Duodenal mucosa (tissue), 2 donors: ENCODE results near the gene CCDC194.
"Not testable (repeated sequence)": the region's sequence is repeated elsewhere in the genome, so short reads cannot be mapped to it uniquely, and the experiment has no call there.

Experiments used
- H3K27ac ChIP-seq: one replicate; pipeline ENCODE4 v1.7.0; 2013; ENCODE audit warnings: low read depth, low read length
- H3K27me3 ChIP-seq, 2 donors: one replicate each; pipeline ENCODE4 v1.7.0; 2013; ENCODE audit warnings: low read length in 2 of 2, control low read depth in 1 of 2; ENCODE audit not compliant: insufficient read depth in 2 of 2, control insufficient read depth in 1 of 2
- H3K36me3 ChIP-seq, 2 donors: one replicate each; pipeline ENCODE4 v1.7.0; 2013; ENCODE audit warnings: low read length in 2 of 2, control low read depth in 1 of 2; ENCODE audit not compliant: insufficient read depth in 2 of 2, control insufficient read depth in 1 of 2
- H3K4me1 ChIP-seq, 2 donors: one replicate each; pipeline ENCODE4 v1.7.0; 2013; ENCODE audit warnings: low read length in 2 of 2, control low read depth in 1 of 2; ENCODE audit not compliant: insufficient read depth in 2 of 2, control insufficient read depth in 1 of 2
- H3K4me3 ChIP-seq, 2 donors: one replicate each; pipeline ENCODE4 v1.7.0; 2013; ENCODE audit warnings: low read length in 2 of 2, low read depth in 1 of 2
- H3K9ac ChIP-seq, 2 donors: one replicate each; pipeline ENCODE4 v1.7.0; 2013; ENCODE audit warnings: low read length in 2 of 2, low read depth in 1 of 2
- H3K9me3 ChIP-seq, 2 donors: one replicate each; pipeline ENCODE4 v1.7.0; 2013; ENCODE audit warnings: low read length in 2 of 2, control low read depth in 1 of 2; ENCODE audit not compliant: control insufficient read depth in 1 of 2

CCDC194 gene

GRCh38 chr19:17370026-17370587, 23.9 kb downstream of the CCDC194 start:
- Histone ChIP-seq H3K9ac (no peak overlapping the region), H3K4me3 (no peak overlapping the region), H3K9me3 (no peaks in the 10 kb centered on the region), H3K27ac (no peak overlapping the region), H3K4me1 (peaks cover 0 to 3% of the 10 kb centered on the region in 2 donors), H3K27me3 (peaks cover 0 to under 1% of the 10 kb centered on the region in 2 donors), H3K36me3 (no peaks in the 10 kb centered on the region)

- H3K9me3 ChIP-seq, result no peaks in the 10 kb centered on the region
- H3K9ac ChIP-seq, result no peak overlapping the region
- no peaks in the 10 kb centered on the region for H3K36me3 ChIP-seq
- peaks cover 0 to 2% of the 10 kb centered on the region in 2 donors for H3K4me1 ChIP-seq
- H3K27ac ChIP-seq, result no peak overlapping the region
- peaks cover 0 to 2% of the 10 kb centered on the region in 2 donors for H3K27me3 ChIP-seq
- no peak overlapping the region for H3K4me3 ChIP-seq
Measured at GRCh38 chr19:17365361-17365760, 28.6 kb downstream of the CCDC194 start.

GRCh38 chr19:17363852-17364605, 30.0 kb downstream of the CCDC194 start:
- H3K27ac ChIP-seq, H3K9ac ChIP-seq, H3K4me3 ChIP-seq, H3K9me3 ChIP-seq, H3K27me3 ChIP-seq, H3K4me1 ChIP-seq, H3K36me3 ChIP-seq: not testable (repeated sequence)

DNA sequence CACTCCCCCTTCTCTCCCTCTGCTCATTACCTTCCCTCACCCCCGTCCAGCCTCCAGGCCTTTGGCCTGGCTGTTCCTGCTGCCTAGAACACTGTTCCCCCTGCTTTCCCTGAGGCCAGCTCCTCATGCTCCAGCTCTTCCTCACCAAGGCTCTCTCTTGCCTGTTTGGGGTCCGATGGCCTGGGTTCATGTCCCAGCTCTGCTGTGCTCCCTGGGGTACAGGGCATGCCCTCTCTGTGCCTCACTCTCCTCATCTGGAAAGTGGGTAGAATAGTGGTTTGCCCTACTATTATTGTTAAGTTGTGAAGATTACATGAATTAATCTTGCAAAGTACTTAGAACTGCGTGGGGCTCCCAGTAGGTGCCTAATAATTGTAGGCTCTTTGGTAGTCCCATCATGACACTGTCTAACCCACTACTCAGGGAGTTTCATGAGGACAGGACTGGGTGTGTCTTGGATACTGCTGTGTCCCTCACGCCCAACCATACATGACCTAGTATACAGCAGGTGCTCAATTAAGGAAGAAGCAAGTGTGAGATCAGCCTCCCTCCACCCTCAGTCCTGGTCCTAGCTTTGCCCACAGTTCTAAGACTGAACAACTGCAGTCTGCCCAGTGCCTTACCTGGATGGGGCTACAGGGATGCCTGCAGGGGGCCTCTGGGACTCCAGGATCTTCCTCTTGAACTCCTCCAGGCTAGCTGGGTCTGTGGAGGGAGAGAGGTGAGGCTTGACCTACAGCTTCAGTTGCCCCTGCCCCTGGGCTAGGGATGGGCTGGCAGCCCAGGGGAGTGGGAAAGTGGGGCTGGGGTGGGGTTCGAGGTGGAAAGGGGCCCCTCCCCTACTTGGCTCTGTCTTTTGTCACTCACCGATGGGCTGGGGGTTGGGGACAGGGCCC, 33.8 kb downstream of the CCDC194 start:
- peaks cover 0 to 2% of the 10 kb centered on the region in 2 donors for H3K27me3 ChIP-seq
- H3K9me3 ChIP-seq, result no peaks in the 10 kb centered on the region
- H3K27ac ChIP-seq, result no peak overlapping the region
- no peak overlapping the region for H3K9ac ChIP-seq
- no peaks in the 10 kb centered on the region for H3K4me1 ChIP-seq
- H3K36me3 ChIP-seq, result no peaks in the 10 kb centered on the region
- H3K4me3 ChIP-seq, result no peak overlapping the region

DNA sequence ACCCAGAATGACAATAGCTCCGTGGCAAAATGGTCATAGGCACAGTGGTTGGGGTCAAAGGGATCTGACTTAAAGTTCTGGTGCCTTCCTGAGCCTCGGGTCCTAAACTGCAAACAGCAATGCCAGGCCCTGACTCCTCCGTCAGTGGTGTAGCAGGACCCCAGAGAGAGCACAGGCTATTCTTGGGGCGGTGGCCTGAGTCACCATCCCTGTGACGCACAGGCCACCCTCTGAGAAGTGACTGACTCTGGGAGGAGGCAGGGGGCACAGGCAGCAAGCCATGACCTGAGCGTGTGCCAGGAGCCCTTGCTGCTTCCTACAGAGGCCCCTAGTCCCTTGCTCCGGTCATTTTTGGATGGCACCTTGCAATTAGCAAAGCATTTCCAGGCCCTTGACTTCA, 35.6 kb downstream of the CCDC194 start:
- Histone ChIP-seq H3K27me3 (no peaks in the 10 kb centered on the region), H3K9me3 (no peaks in the 10 kb centered on the region), H3K27ac (no peak overlapping the region), H3K4me1 (no peaks in the 10 kb centered on the region), H3K4me3 (no peak overlapping the region), H3K36me3 (no peaks in the 10 kb centered on the region), H3K9ac (no peak overlapping the region)

DNA sequence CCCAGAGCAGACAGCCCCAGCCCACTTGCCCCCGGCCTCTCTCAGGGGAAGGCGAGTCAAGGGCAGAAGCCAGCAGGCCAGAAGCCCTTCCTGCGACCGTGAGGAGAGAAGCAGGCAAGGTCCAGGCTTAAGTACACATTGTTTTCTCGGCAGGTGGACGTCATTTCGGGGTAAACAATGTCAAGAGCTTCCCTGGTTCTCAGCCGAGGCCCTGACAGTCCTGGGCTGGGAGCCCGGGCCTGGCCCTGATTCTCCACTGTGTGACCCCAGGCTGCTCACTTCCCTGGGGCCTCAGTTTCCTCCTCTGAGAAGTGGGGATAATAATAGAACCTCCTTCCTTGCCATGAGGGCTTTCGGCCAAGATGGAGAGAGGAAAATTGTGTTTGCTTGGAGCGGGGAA, 36.3 kb downstream of the CCDC194 start:
- no peak overlapping the region for H3K27ac ChIP-seq

GRCh38 chr19:17357078-17357666, 36.8 kb downstream of the CCDC194 start:
- Histone ChIP-seq H3K4me3 (no peak overlapping the region), H3K4me1 (no peaks in the 10 kb centered on the region), H3K9me3 (no peaks in the 10 kb centered on the region), H3K9ac (no peak overlapping the region), H3K27ac (no peak overlapping the region), H3K27me3 (no peaks in the 10 kb centered on the region), H3K36me3 (no peaks in the 10 kb centered on the region)

More for the DNA sequence above, 36.3 kb downstream of the CCDC194 start:
- Histone ChIP-seq H3K27me3 (no peaks in the 10 kb centered on the region), H3K9ac (no peak overlapping the region), H3K36me3 (no peaks in the 10 kb centered on the region), H3K9me3 (no peaks in the 10 kb centered on the region), H3K4me3 (no peak overlapping the region), H3K4me1 (no peaks in the 10 kb centered on the region)

DNA sequence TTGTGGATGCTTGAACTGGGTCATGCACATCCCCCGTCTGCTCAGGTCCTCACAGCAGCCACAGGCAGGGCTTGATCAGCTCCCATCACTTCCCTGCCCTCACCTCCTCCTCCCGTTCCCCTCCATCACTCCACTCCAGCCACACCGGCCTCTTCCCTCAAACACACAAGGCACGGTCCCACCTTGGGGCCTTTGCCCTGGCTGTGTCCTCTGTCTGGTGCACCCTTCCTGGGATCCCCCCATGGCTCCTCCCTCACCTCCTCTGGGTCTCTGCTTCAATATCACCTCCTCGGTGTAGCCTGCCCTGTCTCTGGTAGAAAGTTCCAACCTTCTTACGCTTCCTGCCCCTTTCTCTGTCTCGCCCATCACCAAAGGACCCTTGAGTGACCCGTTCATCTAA, 40.6 kb downstream of the CCDC194 start:
- H3K9me3 ChIP-seq, result no peaks in the 10 kb centered on the region
- peaks cover 0 to 7% of the 10 kb centered on the region in 2 donors for H3K27me3 ChIP-seq
- no peak overlapping the region for H3K4me3 ChIP-seq
- H3K4me1 ChIP-seq, result peaks cover 0 to 5% of the 10 kb centered on the region in 2 donors
- no peak overlapping the region for H3K9ac ChIP-seq
- H3K36me3 ChIP-seq, result no peaks in the 10 kb centered on the region
- H3K27ac ChIP-seq, result no peak overlapping the region

GRCh38 chr19:17352608-17353280, 41.3 kb downstream of the CCDC194 start:
- Histone ChIP-seq H3K27me3 (peaks cover 0 to 7% of the 10 kb centered on the region in 2 donors), H3K27ac (no peak overlapping the region)

More at GRCh38 chr19:17352608-17353280, 41.3 kb downstream of the CCDC194 start:
- Histone ChIP-seq H3K9me3 (no peaks in the 10 kb centered on the region), H3K4me3 (no peak overlapping the region), H3K9ac (no peak overlapping the region), H3K4me1 (peaks cover 0 to 5% of the 10 kb centered on the region in 2 donors), H3K36me3 (no peaks in the 10 kb centered on the region)
